Measurements from ENCODE around the gene TRIP6.
"Not testable (repeated sequence)": the region's sequence is repeated elsewhere in the genome, so short reads cannot be mapped to it uniquely, and the experiment has no call there.

TRIP6 gene

DNA sequence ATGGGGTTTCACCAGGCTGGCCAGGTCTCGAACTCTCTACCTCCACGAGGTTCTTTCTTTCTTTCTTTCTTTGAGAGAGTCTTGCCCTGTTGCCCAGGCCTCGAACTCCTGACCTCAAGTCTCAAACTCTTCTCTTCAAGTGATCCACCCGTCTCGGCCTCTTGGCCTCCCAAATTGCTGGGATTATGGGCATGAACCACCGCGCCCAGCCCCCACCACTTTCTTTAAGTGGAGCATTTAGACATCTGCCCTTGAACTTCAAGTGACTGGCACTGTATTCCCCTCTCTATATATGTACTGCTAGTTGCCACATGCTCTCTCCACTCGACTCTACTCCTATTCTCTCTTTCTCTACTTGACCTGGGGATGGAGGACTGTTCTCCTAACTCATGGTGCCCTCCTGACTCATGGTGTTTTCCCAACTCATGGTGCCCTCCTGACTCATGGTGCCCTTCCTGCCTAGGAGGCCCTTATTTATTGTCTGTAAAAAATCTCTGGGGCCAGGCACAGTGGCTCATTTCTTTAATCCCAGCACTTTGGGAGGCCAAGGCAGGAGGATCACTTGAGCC, 47.8 kb downstream of the TRIP6 start:
- H3K4me3 ChIP-seq (ENCODE audit: control insufficient read depth, low read depth, low read length), result no peak overlapping the region
- TF ChIP-seq CTCF (conservative IDR thresholded peaks at IDR 0.05; ENCODE audit: control insufficient read depth, insufficient read depth, low read depth, low read length), result no peak
- DNase-seq (ENCODE audit: low read depth), result peak; percentile 8

DNA sequence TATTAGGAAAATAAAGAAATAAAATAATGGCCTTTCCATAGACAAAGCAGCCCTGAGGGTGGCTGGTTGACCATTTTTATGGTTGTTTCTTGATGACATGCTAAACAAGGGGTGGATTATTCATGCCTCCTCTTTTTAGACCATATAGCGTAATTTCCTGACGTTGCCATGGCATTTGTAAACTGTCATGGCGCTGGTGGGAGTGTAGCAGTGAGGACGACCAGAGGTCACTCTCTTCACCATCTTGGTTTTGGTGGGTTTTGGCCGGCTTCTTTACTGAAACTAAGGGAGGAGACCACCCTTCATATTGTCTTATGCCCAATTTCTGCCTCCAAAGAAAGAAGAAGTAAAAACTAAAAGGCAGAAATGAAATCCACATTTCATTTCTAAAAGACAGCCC, 52.1 kb downstream of the TRIP6 start:
- DNase-seq (ENCODE audit: low read depth); H3K4me3 ChIP-seq (ENCODE audit: control insufficient read depth, low read depth, low read length): not testable (repeated sequence)

DNA sequence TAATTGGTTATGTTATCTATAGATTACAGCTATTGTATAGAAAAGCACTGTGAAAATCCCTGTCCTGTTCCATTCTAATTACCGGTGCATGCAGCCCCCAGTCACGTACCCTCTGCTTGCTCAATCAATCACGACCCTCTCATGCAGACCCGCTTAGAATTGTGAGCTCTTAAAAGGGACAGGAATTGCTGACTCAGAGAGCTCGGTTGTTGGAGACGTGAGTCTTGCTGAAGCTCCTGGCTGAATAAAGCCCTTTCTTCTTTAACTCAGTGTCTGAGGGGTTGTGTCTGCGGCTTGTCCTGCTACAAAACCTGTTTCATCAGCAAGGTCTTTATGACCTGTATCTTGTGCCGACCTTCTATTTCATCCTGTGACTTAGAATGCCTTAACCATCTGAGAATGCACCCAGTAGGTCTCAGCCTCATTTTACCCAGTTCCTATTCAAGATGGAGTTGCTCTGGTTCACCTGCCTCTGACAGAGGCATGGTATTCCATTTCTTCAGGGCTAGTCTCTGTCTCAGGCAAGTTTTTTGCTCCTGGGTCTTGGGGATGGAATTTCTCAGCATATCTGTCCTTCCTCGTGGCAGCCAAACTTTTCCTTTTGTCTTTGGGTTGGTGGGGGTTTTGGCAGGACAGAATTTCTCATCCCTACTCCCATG, 52.7 kb downstream of the TRIP6 start:
- DNase-seq (ENCODE audit: low read depth); H3K4me3 ChIP-seq (ENCODE audit: control insufficient read depth, low read depth, low read length): not testable (repeated sequence)

- no peak for DNase-seq (ENCODE audit: low read depth)
- no peak overlapping the region for H3K4me3 ChIP-seq (ENCODE audit: control insufficient read depth, low read depth, low read length)
- TF ChIP-seq CTCF (conservative IDR thresholded peaks at IDR 0.05; ENCODE audit: control insufficient read depth, insufficient read depth, low read depth, low read length), result no peak
Observed at GRCh38 chr7:100921039-100921438, 53.9 kb downstream of the TRIP6 start.
